HepG2 (cell line): Measurements from ENCODE around the gene ZNF212.

Experiments used
- CC2D1A ChIP-seq: sonication (generic); formaldehyde crosslinking; IDR thresholded peaks from 2 replicates; pipeline ENCODE4 v1.8.1; 2023; ENCODE audit warnings: mild to moderate bottlenecking, missing genetic modification reagents
- CCDC6 ChIP-seq: sonication (generic); formaldehyde crosslinking; IDR thresholded peaks from 2 replicates; pipeline ENCODE4 v1.8.1; 2022; ENCODE audit warnings: mild to moderate bottlenecking, missing genetic modification reagents, moderate library complexity
- CEBPG ChIP-seq: IDR thresholded peaks from 2 replicates; pipeline ENCODE4 v1.6.1; 2016
- HNF4A ChIP-seq: sonication (generic); formaldehyde crosslinking; IDR thresholded peaks from 2 replicates; pipeline ENCODE4 v1.4.0; 2020; ENCODE audit warnings: missing genetic modification reagents
- HOXA7 ChIP-seq: sonication (generic); formaldehyde crosslinking; IDR thresholded peaks from 2 replicates; pipeline ENCODE4 v1.8.1; 2022; ENCODE audit warnings: mild to moderate bottlenecking, missing genetic modification reagents, moderate library complexity
- MAFK ChIP-seq, 2 experiments: IDR thresholded peaks in 1 of 2; conservative IDR thresholded peaks in 1 of 2; 2 replicates each; pipeline ENCODE4 v1.6.1; 2011; ENCODE audit warnings: improper control_type of control experiment in 2 of 2, low read length in 2 of 2
- MEIS2 ChIP-seq: sonication (generic); formaldehyde crosslinking; IDR thresholded peaks from 2 replicates; pipeline ENCODE4 v1.9.0; 2021; ENCODE audit warnings: mild to moderate bottlenecking, missing genetic modification reagents
- SIN3A ChIP-seq: IDR thresholded peaks from 2 replicates; pipeline ENCODE4 v1.6.1; 2011; ENCODE audit warnings: low read depth, mild to moderate bottlenecking, control low read depth, low read length, borderline replicate concordance
- ZNF232 ChIP-seq: sonication (generic); formaldehyde crosslinking; IDR thresholded peaks from 2 replicates; pipeline ENCODE4 v1.4.0; 2020; ENCODE audit warnings: missing genetic modification reagents, borderline replicate concordance
- ZNF713 ChIP-seq: sonication (generic); formaldehyde crosslinking; IDR thresholded peaks from 2 replicates; pipeline ENCODE4 v1.4.0; 2020; ENCODE audit warnings: mild to moderate bottlenecking, missing genetic modification reagents
- ZNF749 ChIP-seq: sonication (generic); formaldehyde crosslinking; IDR thresholded peaks from 2 replicates; pipeline ENCODE4 v1.8.0; 2022; ENCODE audit warnings: mild to moderate bottlenecking, missing genetic modification reagents, moderate library complexity, borderline replicate concordance
- TF ChIP-seq, protein P1 (sequence below): sonication (generic); formaldehyde crosslinking; IDR thresholded peaks from 2 replicates; pipeline ENCODE4 v1.8.0; 2022; ENCODE audit warnings: missing genetic modification reagents, mild to moderate bottlenecking, inconsistent platforms, borderline replicate concordance
- TF ChIP-seq, protein P2 (sequence below): sonication (generic); formaldehyde crosslinking; IDR thresholded peaks from 2 replicates; pipeline ENCODE4 v1.5.0; 2020; ENCODE audit warnings: mild to moderate bottlenecking, missing genetic modification reagents, moderate library complexity

DNA sequence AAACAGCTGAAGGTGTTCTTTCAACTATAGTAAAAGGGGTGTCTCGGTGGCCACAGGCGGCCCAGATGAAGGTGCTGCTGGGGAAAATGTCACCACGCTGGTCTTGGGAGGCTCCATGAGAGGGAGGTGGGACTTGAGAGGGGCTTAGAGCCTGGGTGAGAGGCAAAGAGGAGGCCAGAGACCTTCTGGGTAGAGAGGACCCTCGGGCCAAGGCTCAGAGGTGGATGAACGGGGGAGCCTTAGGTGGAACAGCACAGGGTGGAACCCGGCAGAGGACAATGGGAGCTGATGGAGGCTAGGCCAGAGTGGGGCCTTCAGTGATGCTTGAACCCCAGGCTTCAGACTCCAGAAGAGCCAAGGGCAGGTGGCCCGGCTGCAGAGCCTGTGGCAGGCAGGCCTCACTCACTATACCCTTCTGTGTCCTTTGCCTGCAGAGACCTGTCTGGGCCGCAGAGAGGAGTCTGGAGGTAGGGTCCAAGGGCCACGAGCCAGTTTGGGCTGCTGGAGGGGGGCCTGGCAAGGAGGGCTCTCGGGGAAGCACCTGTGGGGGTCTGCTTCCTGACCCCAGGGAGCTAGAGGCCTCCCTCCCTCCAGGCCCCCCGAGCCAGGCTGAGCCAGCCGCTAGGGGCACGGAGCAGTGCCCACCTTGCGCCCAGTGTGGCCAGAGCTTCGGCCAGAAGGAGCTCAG lies 54.6 kb downstream of the ZNF212 start:
- no peak for TF ChIP-seq CEBPG (CRISPR knock-in tag)
- no peak for TF ChIP-seq ZNF749
- TF ChIP-seq CC2D1A (CRISPR knock-in tag), result no peak
- TF ChIP-seq, protein P1, sequence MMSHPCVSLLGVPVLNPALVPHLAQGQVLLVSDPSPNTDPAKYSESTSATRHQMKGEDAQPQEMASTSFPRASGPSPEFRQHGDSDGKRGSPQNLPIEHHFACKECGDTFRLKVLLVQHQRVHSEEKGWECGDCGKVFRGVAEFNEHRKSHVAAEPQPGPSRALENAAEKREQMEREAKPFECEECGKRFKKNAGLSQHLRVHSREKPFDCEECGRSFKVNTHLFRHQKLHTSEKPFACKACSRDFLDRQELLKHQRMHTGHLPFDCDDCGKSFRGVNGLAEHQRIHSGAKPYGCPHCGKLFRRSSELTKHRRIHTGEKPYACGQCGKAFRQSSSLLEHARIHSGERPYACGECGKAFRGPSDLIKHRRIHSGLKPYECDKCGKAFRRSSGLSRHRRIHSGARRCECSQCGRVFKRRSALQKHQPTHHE (CRISPR knock-in tag), result no peak
- no peak for TF ChIP-seq CCDC6
- TF ChIP-seq MAFK (conservative IDR thresholded peaks at IDR 0.05 in 1 of 2, IDR thresholded peaks at IDR 0.05 in 1 of 2; ENCODE audit: low read length in 2 of 2), result no peak
- TF ChIP-seq ZNF232 (CRISPR knock-in tag), result no peak
- TF ChIP-seq SIN3A, result no peak
- TF ChIP-seq, protein P2, sequence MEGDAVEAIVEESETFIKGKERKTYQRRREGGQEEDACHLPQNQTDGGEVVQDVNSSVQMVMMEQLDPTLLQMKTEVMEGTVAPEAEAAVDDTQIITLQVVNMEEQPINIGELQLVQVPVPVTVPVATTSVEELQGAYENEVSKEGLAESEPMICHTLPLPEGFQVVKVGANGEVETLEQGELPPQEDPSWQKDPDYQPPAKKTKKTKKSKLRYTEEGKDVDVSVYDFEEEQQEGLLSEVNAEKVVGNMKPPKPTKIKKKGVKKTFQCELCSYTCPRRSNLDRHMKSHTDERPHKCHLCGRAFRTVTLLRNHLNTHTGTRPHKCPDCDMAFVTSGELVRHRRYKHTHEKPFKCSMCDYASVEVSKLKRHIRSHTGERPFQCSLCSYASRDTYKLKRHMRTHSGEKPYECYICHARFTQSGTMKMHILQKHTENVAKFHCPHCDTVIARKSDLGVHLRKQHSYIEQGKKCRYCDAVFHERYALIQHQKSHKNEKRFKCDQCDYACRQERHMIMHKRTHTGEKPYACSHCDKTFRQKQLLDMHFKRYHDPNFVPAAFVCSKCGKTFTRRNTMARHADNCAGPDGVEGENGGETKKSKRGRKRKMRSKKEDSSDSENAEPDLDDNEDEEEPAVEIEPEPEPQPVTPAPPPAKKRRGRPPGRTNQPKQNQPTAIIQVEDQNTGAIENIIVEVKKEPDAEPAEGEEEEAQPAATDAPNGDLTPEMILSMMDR (CRISPR knock-in tag), result no peak
- TF ChIP-seq ZNF713 (CRISPR knock-in tag), result no peak
- no peak for TF ChIP-seq HOXA7
- no peak for TF ChIP-seq MEIS2 (CRISPR knock-in tag)
- TF ChIP-seq HNF4A, result no peak
